Endothelial cell of umbilical vein (primary cell): ENCODE results near the gene ASTN1. TPM values are rescaled to one million over a fixed set of nuclear protein-coding genes. Genes with fewer than 3 reads are reported as not detected.

Experiments
- BruUV-seq: library from RNA; stranded (reverse); fragments of 400-500 nt; replicated peaks from 2 replicates; lab custom pipeline; 2021; lab: Mats Ljungman, UMichigan
- CTCF ChIA-PET: fragments of 300-600, 350-600 bp; sonication (Branson Sonifier 250); formaldehyde crosslinking; loops from one replicate; lab custom pipeline; 2021; ENCODE audit warnings: antibody characterized with exemption, inconsistent platforms; lab: Charles Lee
- POLR2A ChIA-PET: fragments of 300-600, 350-600 bp; sonication (Branson Sonifier 250); formaldehyde crosslinking; loops from one replicate; lab custom pipeline; 2021; ENCODE audit warnings: antibody characterized with exemption, inconsistent platforms; lab: Charles Lee
- DNase-seq: peaks from one replicate; pipeline ENCODE4 v3.0.0-alpha.2; 2011; ENCODE audit warnings: low read depth, low spot score
- FAIRE-seq: peaks from 2 replicates; lab custom pipeline; 2011; peaks lifted over from hg19 to GRCh38; lab: Jason Lieb, UNC
- H2AFZ ChIP-seq: 2 replicates; pipeline ENCODE4 v1.6.0; 2012; ENCODE audit warnings: low read depth, low read length, control low read depth, inconsistent platforms
- H3K27ac ChIP-seq: 2 replicates; pipeline ENCODE4 v1.5.1; 2011; ENCODE audit warnings: low read depth, mild to moderate bottlenecking, control low read depth, low read length, moderate library complexity; ENCODE audit not compliant: insufficient read depth
- H3K27me3 ChIP-seq, 2 experiments: 2 replicates each; pipeline versions ENCODE4 v1.6.0 to v1.6.1; 2011; ENCODE audit warnings: low read length in 2 of 2, mixed read lengths in 1 of 2; ENCODE audit not compliant: control insufficient read depth in 2 of 2, insufficient read depth in 2 of 2
- H3K36me3 ChIP-seq, 2 experiments: 2 replicates in 1 of 2; 3 replicates in 1 of 2; pipeline ENCODE4 v1.5.1; 2011; ENCODE audit warnings: low read length in 2 of 2, mild to moderate bottlenecking in 1 of 2, moderate library complexity in 1 of 2; ENCODE audit not compliant: control insufficient read depth in 2 of 2, insufficient read depth in 2 of 2; ENCODE audit errors: extremely low read depth in 1 of 2
- H3K4me1 ChIP-seq: 3 replicates; pipeline ENCODE4 v1.5.1; 2011; ENCODE audit warnings: mild to moderate bottlenecking, low read length; ENCODE audit not compliant: control insufficient read depth, insufficient read depth; ENCODE audit errors: extremely low read depth
- H3K4me2 ChIP-seq: 2 replicates; pipeline ENCODE4 v1.6.1; 2011; ENCODE audit warnings: low read length, control low read depth, mixed read lengths; ENCODE audit not compliant: insufficient read depth
- H3K4me3 ChIP-seq, 3 experiments: fragments of 200-600 bp in 1 of 3; sonication (generic), shearing (Covaris generic) in 1 of 3; replicated peaks in 1 of 3; 2 replicates each; pipeline ENCODE4 v1.5.1; 2011 to 2016; ENCODE audit warnings: control low read depth in 3 of 3, low read length in 3 of 3, mild to moderate bottlenecking in 2 of 3, inconsistent platforms in 1 of 3, low read depth in 1 of 3, moderate library complexity in 1 of 3; ENCODE audit not compliant: insufficient read depth in 1 of 3
- H3K79me2 ChIP-seq: 2 replicates; pipeline ENCODE4 v1.6.0; 2012; ENCODE audit warnings: low read length, inconsistent platforms; ENCODE audit not compliant: control insufficient read depth, insufficient read depth
- H3K9ac ChIP-seq: replicated peaks from 2 replicates; pipeline ENCODE3; 2011; ENCODE audit warnings: low read length, control low read depth; ENCODE audit not compliant: insufficient read depth; ENCODE audit errors: extremely low read depth
- H3K9me1 ChIP-seq: replicated peaks from 3 replicates; pipeline ENCODE4 v1.6.0; 2011; ENCODE audit warnings: mild to moderate bottlenecking, low read length; ENCODE audit not compliant: control insufficient read depth, insufficient read depth; ENCODE audit errors: extremely low read depth
- H3K9me3 ChIP-seq: replicated peaks from 2 replicates; pipeline ENCODE4 v1.5.1; 2012; ENCODE audit warnings: low read length, inconsistent platforms; ENCODE audit not compliant: control insufficient read depth, insufficient read depth
- H4K20me1 ChIP-seq: replicated peaks from 2 replicates; pipeline ENCODE3; 2011; ENCODE audit warnings: mild to moderate bottlenecking, low read length; ENCODE audit not compliant: control insufficient read depth, insufficient read depth; ENCODE audit errors: extremely low read depth
- CTCF ChIP-seq, 2 donors: IDR thresholded peaks; 1 replicate in 1 of 2; 2 replicates in 1 of 2; pipeline ENCODE4 v1.5.1; 2011; ENCODE audit warnings: low read length in 2 of 2, mild to moderate bottlenecking in 2 of 2, moderate library complexity in 2 of 2, control low read depth in 1 of 2, inconsistent platforms in 1 of 2, low read depth in 1 of 2; ENCODE audit not compliant: insufficient read depth in 1 of 2; ENCODE audit errors: extremely low read depth in 1 of 2
- EZH2 ChIP-seq: IDR thresholded peaks from 2 replicates; pipeline ENCODE4 v1.6.1; 2012; ENCODE audit warnings: borderline replicate concordance, low read depth, mild to moderate bottlenecking, moderate library complexity, low read length, inconsistent platforms; ENCODE audit not compliant: severe bottlenecking
- FOS ChIP-seq: IDR thresholded peaks from 2 replicates; pipeline ENCODE4 v1.6.1; 2011; ENCODE audit warnings: mild to moderate bottlenecking, low read length, moderate library complexity, borderline replicate concordance; ENCODE audit not compliant: insufficient read depth
- GATA2 ChIP-seq: IDR thresholded peaks from 2 replicates; pipeline ENCODE4 v1.7.0; 2011; ENCODE audit warnings: low read depth, mild to moderate bottlenecking, moderate library complexity, mixed read lengths, low read length; ENCODE audit not compliant: insufficient read length, insufficient read depth
- JUN ChIP-seq: IDR thresholded peaks from 2 replicates; pipeline ENCODE4 v1.6.1; 2011; ENCODE audit warnings: borderline replicate concordance, low read depth; ENCODE audit not compliant: insufficient read length, insufficient read depth
- MAX ChIP-seq: IDR thresholded peaks from 2 replicates; pipeline ENCODE4 v1.6.1; 2011; ENCODE audit not compliant: insufficient read depth, insufficient read length
- MYC ChIP-seq: IDR thresholded peaks from one replicate; pipeline ENCODE4 v1.6.1; 2011; ENCODE audit warnings: mild to moderate bottlenecking, low read depth, low read length
- POLR2A ChIP-seq: IDR thresholded peaks from 2 replicates; pipeline ENCODE4 v1.6.1; 2012; ENCODE audit warnings: low read depth, mild to moderate bottlenecking, control low read depth, low read length
- POLR2AphosphoS5 ChIP-seq: IDR thresholded peaks from 2 replicates; pipeline ENCODE4 v1.6.1; 2012; ENCODE audit warnings: low read depth, mild to moderate bottlenecking, control low read depth, low read length, moderate library complexity; ENCODE audit not compliant: insufficient read depth
- dilution Hi-C: fragments of 300-500 bp; cut with MboI; formaldehyde crosslinking; loops from one replicate; pipeline ENCODE4 v1.15.0; 2019; ENCODE audit warnings: low sequenced_read_pairs; ENCODE audit not compliant: extremely low pct_ligation_motif_present
- intact Hi-C: fragments of 100-400 bp; cut with micrococcal nuclease; formaldehyde crosslinking; loops from one replicate; pipeline ENCODE4 v1.10.0; 2022
- polyA plus RNA-seq, 4 experiments: library from polyadenylated mRNA; depleted of rRNA in 3 of 4; stranded (reverse) in 3 of 4; unstranded in 1 of 4; fragments of >200 nt; gene quantifications; 2 replicates each; pipeline versions ENCODE4 v1.2.1 to v1.2.3, GENCODE V29; 2011 to 2012; ENCODE audit warnings: missing spikeins in 1 of 4
- total RNA-seq: library from RNA; stranded (reverse); gene quantifications from 2 replicates; pipeline ENCODE4 v1.2.3, GENCODE V29; 2021

ASTN1 gene
- total and polyA plus RNA-seq, 2 donors (not counting 3 experiments of a cell fraction or from before 2014, with no cell fraction given), result 0.04 TPM; not detected in 1

- Histone ChIP-seq H3K9me3 (no peaks in the 10 kb centered on the region), H4K20me1 (no peaks in the 10 kb centered on the region), H3K27me3 (no peaks in the 10 kb centered on the region), H3K4me3 (no peak overlapping the region), H3K79me2 (no peaks in the 10 kb centered on the region), H2AFZ (no peak overlapping the region), H3K36me3 (no peaks in the 10 kb centered on the region), H3K27ac (no peak overlapping the region), H3K9me1 (no peaks in the 10 kb centered on the region), H3K9ac (no peak overlapping the region), H3K4me1 (no peaks in the 10 kb centered on the region), H3K4me2 (no peak overlapping the region)
- no peak for TF ChIP-seq MYC
- FAIRE-seq, result no peak
- dilution Hi-C loops, result no loop called here
- ChIA-PET POLR2A (no interaction called here), CTCF (no interaction called here)
- BruUV-seq, result no TSS peak
- intact Hi-C loops, result no loop called here
- DNase-seq, result no peak
Measured at GRCh38 chr1:176841238-176841637, 323.3 kb downstream of the ASTN1 start.

GRCh38 chr1:176839216-176839615, 325.3 kb downstream of the ASTN1 start:
- Histone ChIP-seq H3K4me3 (no peak overlapping the region), H3K9me1 (no peaks in the 10 kb centered on the region), H3K9ac (no peak overlapping the region), H3K27me3 (no peaks in the 10 kb centered on the region), H2AFZ (no peak overlapping the region), H3K9me3 (no peaks in the 10 kb centered on the region), H3K27ac (no peak overlapping the region), H3K36me3 (no peaks in the 10 kb centered on the region), H3K79me2 (no peaks in the 10 kb centered on the region), H3K4me2 (no peak overlapping the region), H3K4me1 (no peaks in the 10 kb centered on the region), H4K20me1 (no peaks in the 10 kb centered on the region)
- ChIA-PET CTCF (no interaction called here), POLR2A (no interaction called here)
- DNase-seq (no peak), FAIRE-seq (no peak)
- no TSS peak for BruUV-seq
- intact Hi-C loops (no loop called here), dilution Hi-C loops (no loop called here)
- TF ChIP-seq FOS (no peak), JUN (no peak), MYC (no peak), POLR2AphosphoS5 (no peak), GATA2 (no peak), MAX (no peak), EZH2 (no peak), POLR2A (no peak), CTCF (IDR thresholded peaks at IDR 0.05; ENCODE audit: extremely low read depth in 1 of 2, insufficient read depth in 1 of 2, low read depth in 1 of 2, low read length in 2 of 2) (no peak)
